ENCODE results near the gene MSI2. TPM values are rescaled to one million over a fixed set of nuclear protein-coding genes. Genes with fewer than 3 reads are reported as not detected.
A peak's percentile ranks its signal among the peaks of the same experiment; 100 is the strongest.

Gene MSI2
- total RNA-seq, 1 donor from 2014 or later = 21.1 TPM

- no peak overlapping the region for H3K4me3 ChIP-seq (ENCODE audit: low read depth, low read length)
- no peaks in the 10 kb centered on the region for H3K36me3 ChIP-seq (ENCODE audit: control insufficient read depth, insufficient read depth, low read length)
- H3K27me3 ChIP-seq (ENCODE audit: control insufficient read depth, insufficient read depth, low read length) = no peaks in the 10 kb centered on the region
- DNase-seq (ENCODE audit: low read depth) = no peak
- no peak for FAIRE-seq
- no peak for TF ChIP-seq CTCF (IDR thresholded peaks at IDR 0.05; ENCODE audit: insufficient read depth, low read length, severe bottlenecking)
These were observed 138.1 kb downstream of the MSI2 start for GRCh38 chr17:57394375-57394774.

DNA sequence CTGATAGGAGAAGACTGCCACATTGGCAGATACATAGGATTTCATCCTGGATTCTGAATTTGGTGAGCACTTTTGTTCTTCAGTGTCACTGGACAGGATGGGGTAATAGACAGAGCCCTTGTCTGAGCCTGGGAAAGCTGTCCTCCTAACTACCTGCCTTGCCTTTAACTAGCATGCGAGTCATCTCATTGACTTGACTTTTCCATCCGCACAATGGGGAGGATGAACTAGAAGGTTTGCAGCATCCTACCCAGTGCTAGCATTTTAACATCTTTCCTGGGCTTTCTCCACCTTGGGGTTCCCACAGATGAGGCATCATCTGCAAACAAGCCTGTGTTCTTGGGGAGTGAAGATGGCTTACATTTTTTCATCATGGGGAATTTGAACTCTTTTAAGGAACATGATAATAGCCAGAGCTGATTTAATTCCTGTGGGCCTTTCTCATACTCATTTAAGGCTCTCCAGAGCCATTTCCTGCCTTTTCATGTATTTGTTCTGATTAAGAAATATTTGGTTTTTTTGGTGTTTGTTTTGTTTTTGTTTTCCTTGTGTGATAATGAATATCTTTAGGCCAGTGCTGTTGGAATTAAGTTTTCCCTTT is 139.5 kb downstream of the MSI2 start:
- Histone ChIP-seq H3K4me3 (ENCODE audit: low read depth, low read length) (no peak overlapping the region), H3K27me3 (ENCODE audit: control insufficient read depth, insufficient read depth, low read length) (no peaks in the 10 kb centered on the region), H3K36me3 (ENCODE audit: control insufficient read depth, insufficient read depth, low read length) (no peaks in the 10 kb centered on the region)
- no peak for DNase-seq (ENCODE audit: low read depth)
- FAIRE-seq = no peak
- no peak for TF ChIP-seq CTCF (IDR thresholded peaks at IDR 0.05; ENCODE audit: insufficient read depth, low read length, severe bottlenecking)

DNA sequence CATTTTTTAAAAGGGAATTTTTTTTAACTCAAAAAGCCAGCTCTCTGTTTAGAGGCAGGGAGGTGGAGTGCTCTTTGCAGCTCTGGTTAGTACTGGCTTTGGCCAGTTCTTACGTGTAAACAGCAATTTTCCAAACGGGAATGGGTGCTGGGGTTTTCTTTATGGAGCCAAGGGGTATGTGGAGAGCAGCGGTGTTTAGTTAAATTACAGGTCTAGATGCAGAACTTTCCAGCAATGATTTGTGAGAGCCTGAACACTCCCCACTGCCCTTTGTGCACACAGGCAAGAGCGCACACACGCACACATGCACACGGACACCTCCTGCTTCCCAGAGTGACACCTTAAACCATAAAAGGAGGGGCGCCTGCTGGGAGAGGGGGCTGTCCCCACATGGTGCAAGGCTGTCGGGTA is 140.2 kb downstream of the MSI2 start:
- no peak for DNase-seq (ENCODE audit: low read depth)
- Histone ChIP-seq H3K4me3 (ENCODE audit: low read depth, low read length) (no peak overlapping the region), H3K36me3 (ENCODE audit: control insufficient read depth, insufficient read depth, low read length) (peaks cover under 1% of the 10 kb centered on the region), H3K27me3 (ENCODE audit: control insufficient read depth, insufficient read depth, low read length) (no peaks in the 10 kb centered on the region)
- no peak for TF ChIP-seq CTCF (IDR thresholded peaks at IDR 0.05; ENCODE audit: insufficient read depth, low read length, severe bottlenecking)
- FAIRE-seq = no peak

DNA sequence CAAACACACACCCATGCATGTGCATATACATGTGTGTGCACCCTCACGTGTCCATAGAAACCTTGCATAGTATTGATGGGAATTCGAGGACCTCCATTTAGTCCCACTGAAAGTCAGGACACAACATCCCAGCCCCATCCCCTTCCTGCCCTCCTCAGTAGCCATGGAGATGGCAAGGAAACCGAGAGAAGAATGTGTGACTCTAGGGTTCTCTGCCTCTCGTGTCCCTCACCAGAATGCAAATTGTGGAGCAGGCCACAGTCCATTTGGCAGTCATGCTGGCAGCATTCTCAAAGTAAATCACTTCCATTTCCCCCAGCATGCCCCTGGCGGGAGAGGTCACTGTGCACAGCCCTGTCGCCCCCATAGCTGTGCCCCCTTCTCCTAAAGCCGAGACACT is 141.1 kb downstream of the MSI2 start:
- no peak for TF ChIP-seq CTCF (IDR thresholded peaks at IDR 0.05; ENCODE audit: insufficient read depth, low read length, severe bottlenecking)
- H3K4me3 ChIP-seq (ENCODE audit: low read depth, low read length) = no peak overlapping the region
- FAIRE-seq (no peak), DNase-seq (ENCODE audit: low read depth) (no peak)
- no peaks in the 10 kb centered on the region for H3K27me3 ChIP-seq (ENCODE audit: control insufficient read depth, insufficient read depth, low read length)
- peaks cover 3% of the 10 kb centered on the region for H3K36me3 ChIP-seq (ENCODE audit: control insufficient read depth, insufficient read depth, low read length)

GRCh38 chr17:57399690-57400089 is 143.4 kb downstream of the MSI2 start:
- no peak for TF ChIP-seq CTCF (IDR thresholded peaks at IDR 0.05; ENCODE audit: insufficient read depth, low read length, severe bottlenecking)
- Histone ChIP-seq H3K4me3 (ENCODE audit: low read depth, low read length) (no peak overlapping the region), H3K27me3 (ENCODE audit: control insufficient read depth, insufficient read depth, low read length) (no peaks in the 10 kb centered on the region), H3K36me3 (ENCODE audit: control insufficient read depth, insufficient read depth, low read length) (peaks cover 3% of the 10 kb centered on the region)
- no peak for FAIRE-seq
- DNase-seq (ENCODE audit: low read depth) = no peak

- FAIRE-seq (no peak), DNase-seq (ENCODE audit: low read depth) (peak; percentile 28)
- Histone ChIP-seq H3K4me3 (ENCODE audit: low read depth, low read length) (no peak overlapping the region), H3K27me3 (ENCODE audit: control insufficient read depth, insufficient read depth, low read length) (no peaks in the 10 kb centered on the region), H3K36me3 (ENCODE audit: control insufficient read depth, insufficient read depth, low read length) (peaks cover 3% of the 10 kb centered on the region)
- TF ChIP-seq CTCF (IDR thresholded peaks at IDR 0.05; ENCODE audit: insufficient read depth, low read length, severe bottlenecking) = no peak
These were observed 144.3 kb downstream of the MSI2 start for GRCh38 chr17:57400648-57401047.

Data from bronchial epithelial cell (primary cell).